ENCODE measurements around the gene TM9SF3. TPM values are rescaled to one million over a fixed set of nuclear protein-coding genes. Genes with fewer than 3 reads are reported as not detected.
"Not testable (repeated sequence)": the region's sequence is repeated elsewhere in the genome, so short reads cannot be mapped to it uniquely, and the experiment has no call there.

TM9SF3 gene
- total RNA-seq, 4 donors from 2014 or later: 52.6 to 65.3 (median 55.6) TPM

DNA sequence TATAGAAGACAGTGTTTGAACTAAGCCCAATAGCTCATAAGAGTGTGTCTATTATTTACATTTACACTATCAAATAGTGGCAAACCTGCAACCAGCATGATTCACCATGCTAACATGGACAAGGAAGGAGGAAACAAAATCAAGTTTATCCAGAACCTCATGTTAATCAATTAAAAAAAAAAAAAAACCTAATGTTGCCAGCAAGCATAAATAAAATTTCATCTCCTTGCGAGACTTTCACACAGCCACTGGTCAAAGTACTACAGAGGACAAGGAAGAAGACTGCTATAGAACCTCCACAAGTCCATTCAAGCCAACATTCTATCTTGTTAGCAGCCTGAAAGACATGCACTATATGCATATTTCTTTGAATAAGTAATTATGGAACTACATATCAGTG, 9.7 kb downstream of the TM9SF3 start:
- 50% methylated on average over 1 of the region's 1 CpG for WGBS
- DNase-seq (ENCODE audit: low spot score in 2 of 2): no peak
- TF ChIP-seq, protein P1, sequence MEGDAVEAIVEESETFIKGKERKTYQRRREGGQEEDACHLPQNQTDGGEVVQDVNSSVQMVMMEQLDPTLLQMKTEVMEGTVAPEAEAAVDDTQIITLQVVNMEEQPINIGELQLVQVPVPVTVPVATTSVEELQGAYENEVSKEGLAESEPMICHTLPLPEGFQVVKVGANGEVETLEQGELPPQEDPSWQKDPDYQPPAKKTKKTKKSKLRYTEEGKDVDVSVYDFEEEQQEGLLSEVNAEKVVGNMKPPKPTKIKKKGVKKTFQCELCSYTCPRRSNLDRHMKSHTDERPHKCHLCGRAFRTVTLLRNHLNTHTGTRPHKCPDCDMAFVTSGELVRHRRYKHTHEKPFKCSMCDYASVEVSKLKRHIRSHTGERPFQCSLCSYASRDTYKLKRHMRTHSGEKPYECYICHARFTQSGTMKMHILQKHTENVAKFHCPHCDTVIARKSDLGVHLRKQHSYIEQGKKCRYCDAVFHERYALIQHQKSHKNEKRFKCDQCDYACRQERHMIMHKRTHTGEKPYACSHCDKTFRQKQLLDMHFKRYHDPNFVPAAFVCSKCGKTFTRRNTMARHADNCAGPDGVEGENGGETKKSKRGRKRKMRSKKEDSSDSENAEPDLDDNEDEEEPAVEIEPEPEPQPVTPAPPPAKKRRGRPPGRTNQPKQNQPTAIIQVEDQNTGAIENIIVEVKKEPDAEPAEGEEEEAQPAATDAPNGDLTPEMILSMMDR (IDR thresholded peaks at IDR 0.05): no peak
- TF ChIP-seq EP300 (IDR thresholded peaks at IDR 0.05) (no peak), POLR2AphosphoS5 (IDR thresholded peaks at IDR 0.05) (no peak), POLR2A (IDR thresholded peaks at IDR 0.05) (no peak)

DNA sequence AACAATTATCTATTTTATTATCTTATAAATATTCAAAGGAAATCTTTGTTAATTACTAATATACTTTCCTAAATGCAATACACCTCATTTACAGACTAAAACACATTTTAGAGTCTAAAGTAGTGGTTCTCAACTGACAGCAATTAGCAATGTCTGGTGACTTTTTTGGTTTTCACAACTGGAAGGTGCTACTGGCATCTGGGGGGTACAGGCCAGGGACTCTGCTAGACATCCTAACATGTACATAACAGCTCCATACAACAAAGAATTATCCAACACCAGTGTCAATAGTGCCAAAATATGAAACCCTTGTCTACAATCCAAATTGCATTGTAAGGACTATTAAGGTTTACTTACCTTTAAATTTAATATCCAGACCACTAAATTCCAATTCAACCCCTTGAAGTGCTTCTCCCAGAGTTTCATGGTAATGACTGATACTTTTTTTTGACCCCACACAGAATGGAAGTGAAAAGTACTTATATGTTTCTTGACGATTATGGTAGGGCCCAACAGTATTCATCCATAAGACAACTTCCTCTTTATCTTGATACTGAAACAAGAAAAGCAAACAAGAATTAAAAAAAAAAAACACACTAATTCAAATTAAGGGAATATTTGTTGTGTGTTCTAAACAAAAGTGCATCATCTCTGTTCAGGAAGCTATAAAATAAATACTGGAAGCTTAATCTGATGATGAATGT, 10.4 kb downstream of the TM9SF3 start:
- Histone ChIP-seq H3K36me3 (no peaks in the 10 kb centered on the region), H3K27me3 (no peaks in the 10 kb centered on the region), H3K9me3 (no peaks in the 10 kb centered on the region), H3K4me3 (no peak overlapping the region), H3K4me1 (peaks cover 36% of the 10 kb centered on the region), H3K27ac (no peak overlapping the region)
- 65% methylated on average over 1 of the region's 1 CpG for WGBS
- no peak for TF ChIP-seq POLR2AphosphoS5 (IDR thresholded peaks at IDR 0.05)
- no peak for TF ChIP-seq POLR2A (IDR thresholded peaks at IDR 0.05)
- TF ChIP-seq EP300 (IDR thresholded peaks at IDR 0.05): no peak
- TF ChIP-seq, protein P1 (IDR thresholded peaks at IDR 0.05): no peak
- no peak for DNase-seq (ENCODE audit: low spot score in 2 of 2)

More for the DNA sequence above, 9.7 kb downstream of the TM9SF3 start:
- H3K27ac ChIP-seq: no peak overlapping the region
- H3K4me1 ChIP-seq: peaks cover 42% of the 10 kb centered on the region
- H3K27me3 ChIP-seq: no peaks in the 10 kb centered on the region
- H3K9me3 ChIP-seq: no peaks in the 10 kb centered on the region
- no peak overlapping the region for H3K4me3 ChIP-seq
- no peaks in the 10 kb centered on the region for H3K36me3 ChIP-seq

DNA sequence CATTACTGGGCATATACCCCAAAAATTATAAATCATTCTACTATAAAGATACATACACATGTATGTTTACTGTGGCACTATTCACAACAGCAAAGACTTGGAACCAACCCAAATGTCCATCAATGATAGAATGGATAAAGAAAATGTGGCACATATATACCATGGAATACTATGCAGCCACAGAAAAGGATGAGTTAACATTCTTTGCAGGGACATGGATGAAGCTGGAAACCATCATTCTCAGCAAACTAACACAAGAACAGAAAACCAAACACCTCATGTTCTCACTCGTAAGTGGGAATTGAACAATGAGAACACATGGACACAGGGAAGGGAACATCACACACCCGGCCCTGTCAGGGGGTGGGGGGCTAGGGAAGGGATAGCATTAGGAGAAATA, 12.2 kb downstream of the TM9SF3 start:
- 92% methylated on average over 2 of the region's 2 CpGs for WGBS
- not testable (repeated sequence) for H3K36me3 ChIP-seq

DNA sequence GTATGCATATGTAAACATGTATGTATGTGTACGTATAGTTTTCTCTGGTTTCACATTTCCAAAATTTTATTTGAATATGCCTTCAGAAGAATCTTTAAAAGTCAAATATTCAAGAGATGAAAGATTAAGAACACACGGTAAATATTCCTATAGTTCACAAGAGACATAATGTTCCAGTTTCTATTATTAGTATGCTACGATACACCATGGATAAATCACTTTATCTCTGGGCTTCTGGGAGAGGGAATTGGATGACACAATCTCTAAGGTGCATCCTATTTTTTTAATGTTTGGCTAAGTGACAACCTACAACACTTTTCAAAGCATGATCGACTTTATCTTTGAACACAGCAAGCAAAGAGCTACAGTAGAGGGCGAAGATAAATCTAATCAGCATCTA, 13.8 kb downstream of the TM9SF3 start:
- DNase-seq (ENCODE audit: low spot score in 2 of 2): no peak
- H3K4me1 ChIP-seq: peaks cover 24% of the 10 kb centered on the region
- H3K4me3 ChIP-seq: no peak overlapping the region
- TF ChIP-seq, protein P1 (IDR thresholded peaks at IDR 0.05): no peak
- TF ChIP-seq POLR2AphosphoS5 (IDR thresholded peaks at IDR 0.05) (no peak), POLR2A (IDR thresholded peaks at IDR 0.05) (no peak), EP300 (IDR thresholded peaks at IDR 0.05) (no peak)
- no peaks in the 10 kb centered on the region for H3K36me3 ChIP-seq
- no peak overlapping the region for H3K27ac ChIP-seq
- H3K9me3 ChIP-seq: no peaks in the 10 kb centered on the region
- 86% methylated on average over 5 of the region's 5 CpGs for WGBS
- no peaks in the 10 kb centered on the region for H3K27me3 ChIP-seq

More for the DNA sequence above, 12.2 kb downstream of the TM9SF3 start:
- not testable (repeated sequence) for H3K27me3 ChIP-seq; H3K9me3 ChIP-seq; H3K4me3 ChIP-seq; H3K27ac ChIP-seq; DNase-seq (ENCODE audit: low spot score in 2 of 2)
- H3K4me1 ChIP-seq: peaks cover 24% of the 10 kb centered on the region

DNA sequence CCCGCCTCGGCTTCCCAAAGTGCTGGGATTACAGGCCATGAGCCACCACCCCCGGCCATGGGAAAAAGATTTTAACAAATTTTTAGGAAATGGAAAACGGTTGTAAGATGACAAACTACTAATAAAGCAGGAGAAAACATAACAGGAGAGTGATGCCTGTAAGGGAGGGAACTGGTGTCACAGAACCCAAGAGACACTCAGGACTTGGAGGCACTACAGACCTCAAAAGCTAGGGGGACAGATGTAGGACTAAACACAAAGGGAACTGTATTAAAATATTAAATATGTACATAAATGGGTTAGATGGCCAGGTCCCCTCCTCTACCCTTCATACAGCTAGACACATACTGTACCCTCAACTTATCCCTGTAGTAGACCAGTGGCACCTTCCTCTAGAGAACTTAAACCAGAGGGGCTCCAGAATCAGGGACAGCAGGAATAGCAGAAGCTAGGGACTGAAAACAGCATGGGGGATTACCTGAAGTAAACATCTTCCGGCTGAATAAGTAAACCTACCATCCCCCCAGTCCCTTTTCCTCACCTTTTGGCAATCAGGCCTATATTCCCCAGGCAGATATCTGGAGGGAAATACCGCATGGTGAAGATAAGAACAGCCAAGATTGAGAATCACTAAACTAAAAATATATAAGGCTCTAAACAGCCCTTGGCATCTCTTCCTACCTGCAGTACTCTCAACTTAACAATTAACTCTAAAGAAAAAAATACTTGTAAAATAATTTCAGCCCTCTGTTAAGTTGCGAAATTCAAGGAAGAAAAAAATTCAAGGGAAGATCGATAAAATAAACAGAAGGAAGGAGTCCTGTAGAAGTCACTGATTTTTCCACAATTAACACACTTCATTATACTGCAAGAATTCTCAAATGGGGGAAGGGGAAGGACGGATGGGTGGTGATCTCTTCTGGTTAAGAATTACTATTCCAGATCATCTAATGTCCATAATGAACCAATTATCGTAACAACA, 15.5 kb downstream of the TM9SF3 start:
- WGBS: 80% methylated on average over 10 of the region's 10 CpGs
- Histone ChIP-seq H3K27ac (no peak overlapping the region), H3K27me3 (no peaks in the 10 kb centered on the region), H3K36me3 (peaks cover 3% of the 10 kb centered on the region), H3K4me3 (no peak overlapping the region), H3K9me3 (no peaks in the 10 kb centered on the region), H3K4me1 (peaks cover 10% of the 10 kb centered on the region)
- DNase-seq (ENCODE audit: low spot score in 2 of 2): no peak
- TF ChIP-seq, protein P1 (IDR thresholded peaks at IDR 0.05): no peak
- TF ChIP-seq POLR2AphosphoS5 (IDR thresholded peaks at IDR 0.05) (no peak), EP300 (IDR thresholded peaks at IDR 0.05) (no peak), POLR2A (IDR thresholded peaks at IDR 0.05) (no peak)

Data from suprapubic skin (tissue), 4 donors.